ENCODE measurements around the gene SP140L.

- TF ChIP-seq EZH2 (IDR thresholded peaks at IDR 0.05; ENCODE audit: insufficient read depth, poor library complexity, severe bottlenecking) = no peak
- TF ChIP-seq EZH2phosphoT487 (IDR thresholded peaks at IDR 0.05; ENCODE audit: insufficient read depth, low read depth) = no peak
These were observed 56.5 kb downstream of the SP140L start for GRCh38 chr2:230383453-230383852.
